Neural cell (in vitro differentiated cells): ENCODE data around the gene GLRX.

Experiments used
- MXI1 ChIP-seq: fragments of 450-650 bp; conservative IDR thresholded peaks from 2 replicates; pipeline ENCODE4 v1.6.1; 2014; ENCODE audit warnings: antibody characterized with exemption, mild to moderate bottlenecking; ENCODE audit not compliant: poor library complexity, severe bottlenecking
- POLR2AphosphoS5 ChIP-seq: IDR thresholded peaks from 2 replicates; pipeline ENCODE4 v1.6.1; 2012
- TAF1 ChIP-seq: IDR thresholded peaks from 2 replicates; pipeline ENCODE4 v1.6.1; 2012; ENCODE audit warnings: low read depth
- TF ChIP-seq, protein P1 (sequence below): fragments of 450-650 bp; IDR thresholded peaks from 2 replicates; pipeline ENCODE4 v1.5.1; 2014; ENCODE audit warnings: antibody characterized with exemption, mild to moderate bottlenecking, moderate library complexity; ENCODE audit not compliant: poor library complexity, severe bottlenecking

- TF ChIP-seq POLR2AphosphoS5 (no peak), TAF1 (no peak), MXI1 (no peak)
- TF ChIP-seq, protein P1, sequence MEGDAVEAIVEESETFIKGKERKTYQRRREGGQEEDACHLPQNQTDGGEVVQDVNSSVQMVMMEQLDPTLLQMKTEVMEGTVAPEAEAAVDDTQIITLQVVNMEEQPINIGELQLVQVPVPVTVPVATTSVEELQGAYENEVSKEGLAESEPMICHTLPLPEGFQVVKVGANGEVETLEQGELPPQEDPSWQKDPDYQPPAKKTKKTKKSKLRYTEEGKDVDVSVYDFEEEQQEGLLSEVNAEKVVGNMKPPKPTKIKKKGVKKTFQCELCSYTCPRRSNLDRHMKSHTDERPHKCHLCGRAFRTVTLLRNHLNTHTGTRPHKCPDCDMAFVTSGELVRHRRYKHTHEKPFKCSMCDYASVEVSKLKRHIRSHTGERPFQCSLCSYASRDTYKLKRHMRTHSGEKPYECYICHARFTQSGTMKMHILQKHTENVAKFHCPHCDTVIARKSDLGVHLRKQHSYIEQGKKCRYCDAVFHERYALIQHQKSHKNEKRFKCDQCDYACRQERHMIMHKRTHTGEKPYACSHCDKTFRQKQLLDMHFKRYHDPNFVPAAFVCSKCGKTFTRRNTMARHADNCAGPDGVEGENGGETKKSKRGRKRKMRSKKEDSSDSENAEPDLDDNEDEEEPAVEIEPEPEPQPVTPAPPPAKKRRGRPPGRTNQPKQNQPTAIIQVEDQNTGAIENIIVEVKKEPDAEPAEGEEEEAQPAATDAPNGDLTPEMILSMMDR: no peak
Observed at GRCh38 chr5:95806687-95807086, 15.8 kb downstream of the GLRX start.
